Measurements from ENCODE around the gene SOX13. TPM values are rescaled to one million over a fixed set of nuclear protein-coding genes. Genes with fewer than 3 reads are reported as not detected.

The SOX13 gene
- total RNA-seq, 1 experiment from 2014 or later: 171 TPM

GRCh38 chr1:204143276-204144041 is 70.5 kb downstream of the SOX13 start (continued):
- TF ChIP-seq, protein P1, sequence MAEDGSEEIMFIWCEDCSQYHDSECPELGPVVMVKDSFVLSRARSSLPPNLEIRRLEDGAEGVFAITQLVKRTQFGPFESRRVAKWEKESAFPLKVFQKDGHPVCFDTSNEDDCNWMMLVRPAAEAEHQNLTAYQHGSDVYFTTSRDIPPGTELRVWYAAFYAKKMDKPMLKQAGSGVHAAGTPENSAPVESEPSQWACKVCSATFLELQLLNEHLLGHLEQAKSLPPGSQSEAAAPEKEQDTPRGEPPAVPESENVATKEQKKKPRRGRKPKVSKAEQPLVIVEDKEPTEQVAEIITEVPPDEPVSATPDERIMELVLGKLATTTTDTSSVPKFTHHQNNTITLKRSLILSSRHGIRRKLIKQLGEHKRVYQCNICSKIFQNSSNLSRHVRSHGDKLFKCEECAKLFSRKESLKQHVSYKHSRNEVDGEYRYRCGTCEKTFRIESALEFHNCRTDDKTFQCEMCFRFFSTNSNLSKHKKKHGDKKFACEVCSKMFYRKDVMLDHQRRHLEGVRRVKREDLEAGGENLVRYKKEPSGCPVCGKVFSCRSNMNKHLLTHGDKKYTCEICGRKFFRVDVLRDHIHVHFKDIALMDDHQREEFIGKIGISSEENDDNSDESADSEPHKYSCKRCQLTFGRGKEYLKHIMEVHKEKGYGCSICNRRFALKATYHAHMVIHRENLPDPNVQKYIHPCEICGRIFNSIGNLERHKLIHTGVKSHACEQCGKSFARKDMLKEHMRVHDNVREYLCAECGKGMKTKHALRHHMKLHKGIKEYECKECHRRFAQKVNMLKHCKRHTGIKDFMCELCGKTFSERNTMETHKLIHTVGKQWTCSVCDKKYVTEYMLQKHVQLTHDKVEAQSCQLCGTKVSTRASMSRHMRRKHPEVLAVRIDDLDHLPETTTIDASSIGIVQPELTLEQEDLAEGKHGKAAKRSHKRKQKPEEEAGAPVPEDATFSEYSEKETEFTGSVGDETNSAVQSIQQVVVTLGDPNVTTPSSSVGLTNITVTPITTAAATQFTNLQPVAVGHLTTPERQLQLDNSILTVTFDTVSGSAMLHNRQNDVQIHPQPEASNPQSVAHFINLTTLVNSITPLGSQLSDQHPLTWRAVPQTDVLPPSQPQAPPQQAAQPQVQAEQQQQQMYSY (CRISPR knock-in tag; IDR thresholded peaks at IDR 0.05): no peak
- no peak for TF ChIP-seq TCF7 (CRISPR knock-in tag; IDR thresholded peaks at IDR 0.05; ENCODE audit: low read depth)
- TF ChIP-seq KAT7 (CRISPR knock-in tag; IDR thresholded peaks at IDR 0.05; ENCODE audit: borderline replicate concordance): no peak
- TF ChIP-seq EMX1 (CRISPR knock-in tag; IDR thresholded peaks at IDR 0.05): no peak

DNA sequence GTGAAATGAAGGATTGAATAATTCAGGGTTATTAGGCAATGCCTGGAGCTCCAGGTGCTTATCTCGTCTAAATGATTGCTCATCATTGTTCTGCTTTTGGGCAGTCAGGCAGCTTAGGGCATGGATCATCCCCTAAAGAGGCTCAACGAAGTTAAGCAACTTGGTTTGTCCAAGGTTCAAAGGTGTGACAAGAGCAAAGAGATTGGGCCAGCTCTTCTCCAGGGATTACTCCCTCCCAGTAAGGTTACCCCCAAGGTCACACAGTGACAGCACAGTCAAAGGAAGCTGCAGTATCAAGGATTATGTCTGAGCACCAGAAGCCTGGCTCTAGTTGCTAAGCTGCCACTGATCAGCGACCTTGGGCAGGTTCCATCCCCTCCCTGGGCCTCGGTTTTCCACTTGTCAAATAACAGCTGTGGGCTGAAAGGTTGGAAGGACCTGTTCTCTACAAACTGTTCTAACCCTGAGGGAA is 72.2 kb downstream of the SOX13 start:
- no peaks in the 10 kb centered on the region for H3K9me3 Mint-ChIP-seq
- ChIA-PET CTCF (interaction anchor here (0.6 to 1.6 kb wide), 4 partner anchors 16 to 17 kb away, joined by 3 to 4 read pairs (median 3); no protein-coding TSS in a partner anchor), POLR2A (no interaction called here)
- TF ChIP-seq GABPB1 (CRISPR knock-in tag; IDR thresholded peaks at IDR 0.05) (peak; percentile 39; the same call in 1 of the 2 replicates), ZNF416 (CRISPR knock-in tag; IDR thresholded peaks at IDR 0.05) (no peak)
- no peak overlapping the region for H3K27ac Mint-ChIP-seq
- peaks cover 6% of the 10 kb centered on the region; the same call in 1 of the 2 replicates for H3K36me3 Mint-ChIP-seq
- no peak overlapping the region for H3K4me3 Mint-ChIP-seq
- DNase-seq (ENCODE audit: low spot score) (no peak), ATAC-seq (no peak)
- H3K27me3 Mint-ChIP-seq (ENCODE audit: low read depth): peaks cover 4% of the 10 kb centered on the region
- peaks cover 40% of the 10 kb centered on the region for H3K4me1 Mint-ChIP-seq

DNA sequence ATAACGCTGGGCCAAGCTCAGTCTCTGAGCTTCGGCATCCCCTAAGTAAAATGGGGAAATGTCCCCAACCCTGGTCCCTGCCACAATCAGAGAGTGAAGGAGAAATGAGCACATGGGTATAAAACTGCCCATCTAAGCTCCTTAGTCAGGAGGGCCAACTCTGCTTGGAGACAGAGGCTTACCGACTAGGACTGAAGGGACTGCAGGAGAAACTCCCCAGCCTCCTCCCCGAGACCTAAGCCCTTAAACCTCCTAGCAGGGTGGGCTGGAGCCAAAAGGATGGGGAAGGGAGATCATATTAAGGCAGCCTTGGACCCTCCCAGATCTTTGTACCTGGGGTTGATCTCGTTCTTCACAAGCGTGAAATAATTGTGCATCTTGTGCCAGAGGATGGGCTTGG is 73.4 kb downstream of the SOX13 start:
- no peak for ATAC-seq
- peaks cover 48% of the 10 kb centered on the region for H3K4me1 Mint-ChIP-seq
- ChIA-PET POLR2A (interaction anchor here (0.5 kb wide), 1 partner anchor 322 kb away, joined by 3 read pairs; no protein-coding TSS in a partner anchor), CTCF (interaction anchor here (1.1 kb wide), 1 partner anchor 17 kb away, joined by 3 read pairs; no protein-coding TSS in a partner anchor)
- no peak for DNase-seq (ENCODE audit: low spot score)
- no peak for TF ChIP-seq JUN (CRISPR knock-in tag; IDR thresholded peaks at IDR 0.05)
- no peak for TF ChIP-seq ZNF138 (CRISPR knock-in tag; conservative IDR thresholded peaks at IDR 0.05)
- no peak for TF ChIP-seq NR3C1 (CRISPR knock-in tag; conservative IDR thresholded peaks at IDR 0.05; ENCODE audit: low read depth)
- TF ChIP-seq RORB (CRISPR knock-in tag; IDR thresholded peaks at IDR 0.05): no peak
- TF ChIP-seq ATF1 (CRISPR knock-in tag; IDR thresholded peaks at IDR 0.05): no peak
- no peak for TF ChIP-seq E2F4 (CRISPR knock-in tag; IDR thresholded peaks at IDR 0.05; ENCODE audit: borderline replicate concordance, low read depth)
- TF ChIP-seq MXD4 (CRISPR knock-in tag; IDR thresholded peaks at IDR 0.05; ENCODE audit: borderline replicate concordance): no peak
- TF ChIP-seq PREB (CRISPR knock-in tag; IDR thresholded peaks at IDR 0.05; ENCODE audit: borderline replicate concordance): no peak
- TF ChIP-seq USF1 (CRISPR knock-in tag; IDR thresholded peaks at IDR 0.05): no peak
- TF ChIP-seq, protein P2, sequence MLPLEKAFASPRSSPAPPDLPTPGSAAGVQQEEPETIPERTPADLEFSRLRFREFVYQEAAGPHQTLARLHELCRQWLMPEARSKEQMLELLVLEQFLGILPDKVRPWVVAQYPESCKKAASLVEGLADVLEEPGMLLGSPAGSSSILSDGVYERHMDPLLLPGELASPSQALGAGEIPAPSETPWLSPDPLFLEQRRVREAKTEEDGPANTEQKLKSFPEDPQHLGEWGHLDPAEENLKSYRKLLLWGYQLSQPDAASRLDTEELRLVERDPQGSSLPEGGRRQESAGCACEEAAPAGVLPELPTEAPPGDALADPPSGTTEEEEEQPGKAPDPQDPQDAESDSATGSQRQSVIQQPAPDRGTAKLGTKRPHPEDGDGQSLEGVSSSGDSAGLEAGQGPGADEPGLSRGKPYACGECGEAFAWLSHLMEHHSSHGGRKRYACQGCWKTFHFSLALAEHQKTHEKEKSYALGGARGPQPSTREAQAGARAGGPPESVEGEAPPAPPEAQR (CRISPR knock-in tag; IDR thresholded peaks at IDR 0.05): no peak
- TF ChIP-seq, protein P3, sequence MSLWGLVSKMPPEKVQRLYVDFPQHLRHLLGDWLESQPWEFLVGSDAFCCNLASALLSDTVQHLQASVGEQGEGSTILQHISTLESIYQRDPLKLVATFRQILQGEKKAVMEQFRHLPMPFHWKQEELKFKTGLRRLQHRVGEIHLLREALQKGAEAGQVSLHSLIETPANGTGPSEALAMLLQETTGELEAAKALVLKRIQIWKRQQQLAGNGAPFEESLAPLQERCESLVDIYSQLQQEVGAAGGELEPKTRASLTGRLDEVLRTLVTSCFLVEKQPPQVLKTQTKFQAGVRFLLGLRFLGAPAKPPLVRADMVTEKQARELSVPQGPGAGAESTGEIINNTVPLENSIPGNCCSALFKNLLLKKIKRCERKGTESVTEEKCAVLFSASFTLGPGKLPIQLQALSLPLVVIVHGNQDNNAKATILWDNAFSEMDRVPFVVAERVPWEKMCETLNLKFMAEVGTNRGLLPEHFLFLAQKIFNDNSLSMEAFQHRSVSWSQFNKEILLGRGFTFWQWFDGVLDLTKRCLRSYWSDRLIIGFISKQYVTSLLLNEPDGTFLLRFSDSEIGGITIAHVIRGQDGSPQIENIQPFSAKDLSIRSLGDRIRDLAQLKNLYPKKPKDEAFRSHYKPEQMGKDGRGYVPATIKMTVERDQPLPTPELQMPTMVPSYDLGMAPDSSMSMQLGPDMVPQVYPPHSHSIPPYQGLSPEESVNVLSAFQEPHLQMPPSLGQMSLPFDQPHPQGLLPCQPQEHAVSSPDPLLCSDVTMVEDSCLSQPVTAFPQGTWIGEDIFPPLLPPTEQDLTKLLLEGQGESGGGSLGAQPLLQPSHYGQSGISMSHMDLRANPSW (CRISPR knock-in tag; conservative IDR thresholded peaks at IDR 0.05; ENCODE audit: low read depth): no peak
- TF ChIP-seq, protein P4, sequence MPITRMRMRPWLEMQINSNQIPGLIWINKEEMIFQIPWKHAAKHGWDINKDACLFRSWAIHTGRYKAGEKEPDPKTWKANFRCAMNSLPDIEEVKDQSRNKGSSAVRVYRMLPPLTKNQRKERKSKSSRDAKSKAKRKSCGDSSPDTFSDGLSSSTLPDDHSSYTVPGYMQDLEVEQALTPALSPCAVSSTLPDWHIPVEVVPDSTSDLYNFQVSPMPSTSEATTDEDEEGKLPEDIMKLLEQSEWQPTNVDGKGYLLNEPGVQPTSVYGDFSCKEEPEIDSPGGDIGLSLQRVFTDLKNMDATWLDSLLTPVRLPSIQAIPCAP (CRISPR knock-in tag; IDR thresholded peaks at IDR 0.05): no peak
- peaks cover 6% of the 10 kb centered on the region; the same call in 1 of the 2 replicates for H3K36me3 Mint-ChIP-seq
- peaks cover 11% of the 10 kb centered on the region for H3K27me3 Mint-ChIP-seq (ENCODE audit: low read depth)
- H3K9me3 Mint-ChIP-seq: no peaks in the 10 kb centered on the region
- H3K27ac Mint-ChIP-seq: peak overlapping the region; percentile 40; the same call in 1 of the 2 replicates
- no peak overlapping the region for H3K4me3 Mint-ChIP-seq

All from WTC11 (cell line).